Cardiac muscle cell (in vitro differentiated cells and primary cell): ENCODE measurements around the gene OR4D11. TPM values are rescaled to one million over a fixed set of nuclear protein-coding genes. Genes with fewer than 3 reads are reported as not detected.

ENCODE experiments used
- DNase-seq, 2 donors: peaks; one replicate each; pipeline versions ENCODE4 v3.0.0 to v3.0.0-alpha.2; 2010 to 2017; ENCODE audit warnings: low read depth in 1 of 2, low spot score in 1 of 2
- H3K27ac ChIP-seq: fragments of 200-600 bp; sonication (generic); 2 replicates; pipeline ENCODE4 v1.5.1; 2016
- H3K27me3 ChIP-seq: fragments of 200-600 bp; sonication (generic); 2 replicates; pipeline ENCODE4 v1.6.0; 2016; ENCODE audit warnings: control low read depth
- H3K36me3 ChIP-seq: fragments of 200-600 bp; sonication (generic); 2 replicates; pipeline ENCODE4 v1.5.1; 2016; ENCODE audit warnings: control low read depth
- H3K4me1 ChIP-seq: fragments of 200-600 bp; sonication (generic); 2 replicates; pipeline ENCODE4 v1.8.1; 2017; ENCODE audit warnings: low read depth, mild to moderate bottlenecking, mixed run types
- H3K4me3 ChIP-seq: fragments of 200-600 bp; sonication (generic); 2 replicates; pipeline ENCODE4 v1.5.1; 2016; ENCODE audit warnings: mild to moderate bottlenecking
- H3K9me3 ChIP-seq: fragments of 200-600 bp; sonication (generic); 2 replicates; pipeline ENCODE4 v1.5.1; 2017; ENCODE audit warnings: low read depth, mild to moderate bottlenecking, control low read depth
- CTCF ChIP-seq: IDR thresholded peaks from 2 replicates; pipeline ENCODE4 v1.5.1; 2012; ENCODE audit warnings: low read depth, mild to moderate bottlenecking, low read length
- polyA plus RNA-seq: library from polyadenylated mRNA; unstranded; fragments of >200 nt; fragmentation: Nextera tagmentation; extraction: Ambion mirVana; gene quantifications from 2 replicates; pipeline ENCODE4 v1.2.1, GENCODE V29; 2016
- total RNA-seq: library from RNA; depleted of rRNA; stranded (reverse); fragments of >200 nt; gene quantifications from 2 replicates; pipeline ENCODE4 v1.2.3, GENCODE V29; 2016

The OR4D11 gene
- total and polyA plus RNA-seq, 2 experiments from 2014 or later: not detected

GRCh38 chr11:59548309-59548656, 44.9 kb downstream of the OR4D11 start:
- H3K4me3 ChIP-seq: no peak overlapping the region
- no peaks in the 10 kb centered on the region for H3K36me3 ChIP-seq
- no peaks in the 10 kb centered on the region for H3K27me3 ChIP-seq
- peaks cover 8% of the 10 kb centered on the region for H3K4me1 ChIP-seq
- no peaks in the 10 kb centered on the region for H3K9me3 ChIP-seq
- H3K27ac ChIP-seq: no peak overlapping the region
- DNase-seq: no peak
- no peak for TF ChIP-seq CTCF

GRCh38 chr11:59550368-59550841, 47.0 kb downstream of the OR4D11 start:
- peaks cover 8% of the 10 kb centered on the region for H3K4me1 ChIP-seq
- peak; percentile 41 for TF ChIP-seq CTCF
- no peaks in the 10 kb centered on the region for H3K36me3 ChIP-seq

GRCh38 chr11:59550842-59551658, 47.7 kb downstream of the OR4D11 start:
- no peak for TF ChIP-seq CTCF
- Histone ChIP-seq H3K36me3 (no peaks in the 10 kb centered on the region), H3K27me3 (no peaks in the 10 kb centered on the region), H3K9me3 (no peaks in the 10 kb centered on the region), H3K27ac (peak overlapping the region; percentile 50), H3K4me1 (peaks cover 8% of the 10 kb centered on the region), H3K4me3 (peak overlapping the region; percentile 55)
- DNase-seq: peak; percentile 84 to 91

More at GRCh38 chr11:59550368-59550841, 47.0 kb downstream of the OR4D11 start:
- Histone ChIP-seq H3K27ac (peak overlapping the region; percentile 50), H3K9me3 (no peaks in the 10 kb centered on the region), H3K4me3 (peak overlapping the region; percentile 55), H3K27me3 (no peaks in the 10 kb centered on the region)
- DNase-seq: peak; percentile 90 to 95

- H3K4me1 ChIP-seq: peaks cover 8% of the 10 kb centered on the region
- H3K4me3 ChIP-seq: peak overlapping the region; percentile 55
- H3K36me3 ChIP-seq: no peaks in the 10 kb centered on the region
- no peak for TF ChIP-seq CTCF
- no peaks in the 10 kb centered on the region for H3K9me3 ChIP-seq
- H3K27me3 ChIP-seq: no peaks in the 10 kb centered on the region
- H3K27ac ChIP-seq: no peak overlapping the region
- peak; percentile 39 to 89 for DNase-seq
Measured at GRCh38 chr11:59551659-59552521, 48.5 kb downstream of the OR4D11 start.

GRCh38 chr11:59552844-59553243, 49.5 kb downstream of the OR4D11 start:
- Histone ChIP-seq H3K4me1 (peaks cover 8% of the 10 kb centered on the region), H3K36me3 (no peaks in the 10 kb centered on the region), H3K27ac (peak overlapping the region; percentile 39), H3K4me3 (no peak overlapping the region), H3K9me3 (no peaks in the 10 kb centered on the region), H3K27me3 (no peaks in the 10 kb centered on the region)
- DNase-seq: no peak
- TF ChIP-seq CTCF: no peak
